HG02571 (cell line): ENCODE data around the gene SHOC1.
"Not testable (repeated sequence)": the region's sequence is repeated elsewhere in the genome, so short reads cannot be mapped to it uniquely, and the experiment has no call there.

Experiments used
- ATAC-seq: cut with Tn5 transposase; IDR thresholded peaks from one replicate; pipeline ENCODE4 v1.9.1; 2021; ENCODE audit warnings: mild to moderate bottlenecking, moderate library complexity; ENCODE audit not compliant: unreplicated experiment

SHOC1 gene

GRCh38 chr9:111805830-111806241 lies 11.1 kb upstream of the SHOC1 start:
- no peak for ATAC-seq

- ATAC-seq: no peak
These were observed 10.5 kb upstream of the SHOC1 start for GRCh38 chr9:111805262-111805661.

GRCh38 chr9:111804636-111805035 lies 9.9 kb upstream of the SHOC1 start:
- no peak for ATAC-seq

GRCh38 chr9:111803924-111804323 lies 9.2 kb upstream of the SHOC1 start:
- no peak for ATAC-seq

- no peak for ATAC-seq
These were observed 5.3 kb upstream of the SHOC1 start for GRCh38 chr9:111799915-111800526.

- ATAC-seq: no peak
These were observed 4.8 kb upstream of the SHOC1 start for GRCh38 chr9:111799506-111799905.

GRCh38 chr9:111798786-111799185 lies 4.0 kb upstream of the SHOC1 start:
- no peak for ATAC-seq

- ATAC-seq: no peak
These were observed 761 bp upstream of the SHOC1 start for GRCh38 chr9:111795557-111795839.

GRCh38 chr9:111791821-111792220 lies 2.9 kb downstream of the SHOC1 start:
- ATAC-seq: not testable (repeated sequence)

- no peak for ATAC-seq
These were observed 4.9 kb downstream of the SHOC1 start for GRCh38 chr9:111789881-111790280.

- no peak for ATAC-seq
These were observed 10.9 kb downstream of the SHOC1 start for GRCh38 chr9:111783857-111784256.

- no peak for ATAC-seq
These were observed 11.3 kb downstream of the SHOC1 start for GRCh38 chr9:111783424-111783823.

- no peak for ATAC-seq
These were observed 28.7 kb downstream of the SHOC1 start for GRCh38 chr9:111766066-111766465.

- no peak for ATAC-seq
These were observed 32.2 kb downstream of the SHOC1 start for GRCh38 chr9:111762556-111762955.

- no peak for ATAC-seq
These were observed 34.7 kb downstream of the SHOC1 start for GRCh38 chr9:111759762-111760639.

GRCh38 chr9:111754800-111755199 lies 39.9 kb downstream of the SHOC1 start:
- no peak for ATAC-seq

GRCh38 chr9:111752455-111752854 lies 42.3 kb downstream of the SHOC1 start:
- no peak for ATAC-seq
